Uterus (tissue), 2 donors: ENCODE measurements around the gene PTPN12.

Source experiments
- CTCF ChIP-seq, 4 experiments: fragments of 200-600 bp in 2 of 4; fragments of 450-650 bp in 2 of 4; sonication (generic) in 2 of 4; IDR thresholded peaks; one replicate each; pipeline ENCODE4 v1.5.1; 2016 to 2019; ENCODE audit warnings: antibody characterized with exemption in 4 of 4, mild to moderate bottlenecking in 2 of 4, moderate library complexity in 1 of 4
- POLR2A ChIP-seq, 2 donors: fragments of 450-650 bp; IDR thresholded peaks; one replicate each; pipeline ENCODE4 v1.6.1; 2016; ENCODE audit warnings: antibody characterized with exemption in 2 of 2, mild to moderate bottlenecking in 1 of 2, moderate library complexity in 1 of 2

GRCh38 chr7:77488986-77489385 lies 48.1 kb upstream of the PTPN12 start:
- TF ChIP-seq CTCF (IDR thresholded peaks at IDR 0.05) (no peak), POLR2A (IDR thresholded peaks at IDR 0.05) (no peak)
